ENCODE data around the gene SLC36A1. TPM values are rescaled to one million over a fixed set of nuclear protein-coding genes. Genes with fewer than 3 reads are reported as not detected.
"Not testable (repeated sequence)": the region's sequence is repeated elsewhere in the genome, so short reads cannot be mapped to it uniquely, and the experiment has no call there.

Gene SLC36A1
- total RNA-seq, 1 donor from 2014 or later, result 117 TPM

DNA sequence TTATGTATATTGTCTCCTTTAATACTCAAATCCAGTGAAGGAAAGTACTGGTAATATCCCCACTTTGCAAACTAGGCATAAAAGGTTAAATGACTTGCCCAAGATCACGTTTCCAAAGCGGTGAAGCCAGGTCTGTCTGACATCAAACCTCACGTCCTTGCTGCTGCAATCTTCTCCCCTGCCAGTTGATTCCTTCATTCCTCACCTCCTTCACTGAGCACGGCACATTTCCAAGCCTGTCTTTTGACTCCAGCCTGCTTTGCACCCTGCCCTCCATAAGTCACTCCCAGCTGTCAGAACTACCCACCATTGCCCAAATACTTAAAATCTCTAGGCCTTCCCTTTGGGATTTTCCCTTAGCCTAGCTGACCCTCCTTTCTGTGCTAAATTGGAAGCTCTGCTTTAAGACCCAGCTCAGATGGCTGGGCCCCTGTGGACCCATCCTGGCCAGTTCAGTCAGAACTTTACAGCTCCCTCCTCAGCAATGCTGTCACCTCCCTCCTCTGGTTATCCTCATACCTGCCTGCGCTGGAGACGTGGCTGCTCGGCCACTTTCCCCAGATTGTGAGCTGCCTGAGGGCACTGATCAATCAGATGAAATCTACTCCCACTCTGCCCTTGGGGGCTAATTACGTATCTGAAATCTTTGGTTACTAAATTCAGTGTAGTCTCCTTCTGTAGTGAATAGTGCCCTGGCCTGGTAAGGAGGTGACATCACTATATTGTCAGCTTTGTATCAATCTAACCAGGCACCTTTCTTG, 51.2 kb downstream of the SLC36A1 start:
- H3K9me3 Mint-ChIP-seq (ENCODE audit: unreplicated experiment), result peaks cover 8% of the 10 kb centered on the region
- H3K27ac Mint-ChIP-seq (ENCODE audit: unreplicated experiment), result peak overlapping the region; percentile 88

GRCh38 chr5:151499501-151500035, 52.2 kb downstream of the SLC36A1 start:
- H3K27me3 Mint-ChIP-seq (ENCODE audit: unreplicated experiment), result peaks cover 4% of the 10 kb centered on the region
- H3K4me1 Mint-ChIP-seq (ENCODE audit: low read depth, unreplicated experiment), result peaks cover 23% of the 10 kb centered on the region
- H3K27ac Mint-ChIP-seq (ENCODE audit: unreplicated experiment), result peak overlapping the region; percentile 77
- no peak for TF ChIP-seq CTCF (IDR thresholded peaks at IDR 0.05; ENCODE audit: partially characterized antibody, unreplicated experiment)
- DNase-seq, result no peak
- H3K36me3 Mint-ChIP-seq (ENCODE audit: unreplicated experiment), result peaks cover 1% of the 10 kb centered on the region
- H3K4me3 Mint-ChIP-seq (ENCODE audit: unreplicated experiment), result peak overlapping the region; percentile 17
- H3K9me3 Mint-ChIP-seq (ENCODE audit: unreplicated experiment), result peaks cover 8% of the 10 kb centered on the region

More for the DNA sequence above, 51.2 kb downstream of the SLC36A1 start:
- H3K4me3 Mint-ChIP-seq (ENCODE audit: unreplicated experiment), result peak overlapping the region; percentile 32
- H3K36me3 Mint-ChIP-seq (ENCODE audit: unreplicated experiment), result peaks cover 6% of the 10 kb centered on the region
- TF ChIP-seq CTCF (IDR thresholded peaks at IDR 0.05; ENCODE audit: partially characterized antibody, unreplicated experiment), result no peak
- no peak for DNase-seq
- H3K27me3 Mint-ChIP-seq (ENCODE audit: unreplicated experiment), result peaks cover 4% of the 10 kb centered on the region
- peaks cover 23% of the 10 kb centered on the region for H3K4me1 Mint-ChIP-seq (ENCODE audit: low read depth, unreplicated experiment)

- Mint-ChIP-seq H3K9me3 (ENCODE audit: unreplicated experiment) (peaks cover 5% of the 10 kb centered on the region), H3K27me3 (ENCODE audit: unreplicated experiment) (peaks cover 2% of the 10 kb centered on the region), H3K4me3 (ENCODE audit: unreplicated experiment) (no peak overlapping the region), H3K4me1 (ENCODE audit: low read depth, unreplicated experiment) (peaks cover 12% of the 10 kb centered on the region), H3K36me3 (ENCODE audit: unreplicated experiment) (no peaks in the 10 kb centered on the region), H3K27ac (ENCODE audit: unreplicated experiment) (no peak overlapping the region)
- DNase-seq, result no peak
- no peak for TF ChIP-seq CTCF (IDR thresholded peaks at IDR 0.05; ENCODE audit: partially characterized antibody, unreplicated experiment)
These were observed 56.6 kb downstream of the SLC36A1 start for GRCh38 chr5:151504006-151504405.

DNA sequence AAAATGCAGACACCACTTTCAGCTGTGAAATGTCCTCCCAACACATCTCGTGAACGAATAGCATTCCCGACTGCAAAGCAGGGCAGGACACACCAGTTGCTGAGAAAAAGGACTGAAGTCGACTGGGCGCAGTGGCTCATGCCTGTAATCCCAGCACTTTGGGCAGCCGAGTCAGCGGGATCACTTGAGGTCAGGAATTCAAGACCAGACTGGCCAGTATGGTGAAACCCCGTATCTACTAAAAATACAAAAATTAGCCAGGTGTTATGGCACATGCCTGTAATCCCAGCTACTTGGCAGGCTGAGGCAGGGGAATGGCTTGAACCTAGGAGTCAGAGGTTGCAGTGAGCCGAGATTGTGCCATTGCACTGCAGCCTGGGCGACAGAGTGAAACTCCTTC, 60.9 kb downstream of the SLC36A1 start:
- not testable (repeated sequence) for H3K4me3 Mint-ChIP-seq (ENCODE audit: unreplicated experiment); H3K4me1 Mint-ChIP-seq (ENCODE audit: low read depth, unreplicated experiment); H3K9me3 Mint-ChIP-seq (ENCODE audit: unreplicated experiment); DNase-seq; H3K36me3 Mint-ChIP-seq (ENCODE audit: unreplicated experiment); H3K27ac Mint-ChIP-seq (ENCODE audit: unreplicated experiment); H3K27me3 Mint-ChIP-seq (ENCODE audit: unreplicated experiment)

DNA sequence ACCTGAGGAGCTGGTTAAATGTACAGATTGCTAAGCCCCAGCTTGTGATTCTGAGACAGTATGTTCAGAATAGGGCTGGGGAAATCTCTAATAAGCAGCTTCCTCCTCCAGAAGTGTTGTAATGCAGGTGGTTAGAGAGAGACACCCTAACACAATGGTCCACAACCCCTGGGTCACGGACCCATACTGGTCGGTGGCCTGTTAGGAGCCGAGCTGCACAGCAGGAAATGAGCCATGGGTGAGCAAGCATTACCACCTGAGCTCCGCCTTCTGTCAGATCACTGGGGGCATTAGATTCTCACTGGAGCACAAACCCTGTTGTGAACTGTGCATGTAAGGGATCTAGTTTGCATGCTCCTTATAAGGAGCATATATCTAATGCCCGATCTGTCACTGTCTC, 61.8 kb downstream of the SLC36A1 start:
- Mint-ChIP-seq H3K4me3 (ENCODE audit: unreplicated experiment) (no peak overlapping the region), H3K27me3 (ENCODE audit: unreplicated experiment) (no peaks in the 10 kb centered on the region), H3K9me3 (ENCODE audit: unreplicated experiment) (peaks cover 3% of the 10 kb centered on the region), H3K4me1 (ENCODE audit: low read depth, unreplicated experiment) (no peaks in the 10 kb centered on the region), H3K36me3 (ENCODE audit: unreplicated experiment) (no peaks in the 10 kb centered on the region), H3K27ac (ENCODE audit: unreplicated experiment) (no peak overlapping the region)
- DNase-seq, result no peak
- TF ChIP-seq CTCF (IDR thresholded peaks at IDR 0.05; ENCODE audit: partially characterized antibody, unreplicated experiment), result no peak
